IPS-11a (cell line): Measurements from ENCODE around the gene OBSCN.

ENCODE experiments used
- H3K4me3 ChIP-seq: one replicate; pipeline ENCODE4 v1.5.1; 2013; ENCODE audit warnings: low read depth, low read length, control low read depth

OBSCN gene

GRCh38 chr1:228286505-228287417 lies 78.9 kb downstream of the OBSCN start:
- no peak overlapping the region for H3K4me3 ChIP-seq

GRCh38 chr1:228287541-228288425 lies 79.9 kb downstream of the OBSCN start:
- H3K4me3 ChIP-seq, result no peak overlapping the region

DNA sequence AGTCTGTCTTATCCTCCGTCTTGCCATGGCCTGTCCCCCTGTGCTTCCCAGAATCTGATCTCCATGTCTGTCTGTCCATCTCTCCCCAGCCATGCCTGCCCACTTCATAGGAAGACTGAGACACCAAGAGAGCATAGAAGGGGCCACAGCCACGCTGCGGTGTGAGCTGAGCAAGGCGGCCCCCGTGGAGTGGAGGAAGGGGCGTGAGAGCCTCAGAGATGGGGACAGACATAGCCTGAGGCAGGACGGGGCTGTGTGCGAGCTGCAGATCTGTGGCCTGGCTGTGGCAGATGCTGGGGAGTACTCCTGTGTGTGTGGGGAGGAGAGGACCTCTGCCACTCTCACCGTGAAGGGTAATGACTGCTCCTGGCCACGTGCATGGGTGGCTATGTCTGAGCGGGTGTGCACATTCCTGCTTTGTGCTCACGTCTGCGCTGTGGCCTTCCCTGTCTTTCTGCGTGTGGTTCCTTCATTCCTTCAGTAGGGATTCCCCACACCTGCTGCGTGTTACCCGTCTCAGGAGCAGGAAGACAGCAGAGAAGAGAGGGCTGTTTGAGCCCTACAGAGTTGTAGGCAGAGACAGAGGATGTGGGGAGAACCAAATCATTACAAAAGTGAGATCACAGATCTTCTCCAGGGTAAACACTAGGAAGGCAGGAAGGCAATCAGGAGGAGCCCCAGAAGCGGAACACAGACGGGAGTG lies 80.8 kb downstream of the OBSCN start:
- no peak overlapping the region for H3K4me3 ChIP-seq

DNA sequence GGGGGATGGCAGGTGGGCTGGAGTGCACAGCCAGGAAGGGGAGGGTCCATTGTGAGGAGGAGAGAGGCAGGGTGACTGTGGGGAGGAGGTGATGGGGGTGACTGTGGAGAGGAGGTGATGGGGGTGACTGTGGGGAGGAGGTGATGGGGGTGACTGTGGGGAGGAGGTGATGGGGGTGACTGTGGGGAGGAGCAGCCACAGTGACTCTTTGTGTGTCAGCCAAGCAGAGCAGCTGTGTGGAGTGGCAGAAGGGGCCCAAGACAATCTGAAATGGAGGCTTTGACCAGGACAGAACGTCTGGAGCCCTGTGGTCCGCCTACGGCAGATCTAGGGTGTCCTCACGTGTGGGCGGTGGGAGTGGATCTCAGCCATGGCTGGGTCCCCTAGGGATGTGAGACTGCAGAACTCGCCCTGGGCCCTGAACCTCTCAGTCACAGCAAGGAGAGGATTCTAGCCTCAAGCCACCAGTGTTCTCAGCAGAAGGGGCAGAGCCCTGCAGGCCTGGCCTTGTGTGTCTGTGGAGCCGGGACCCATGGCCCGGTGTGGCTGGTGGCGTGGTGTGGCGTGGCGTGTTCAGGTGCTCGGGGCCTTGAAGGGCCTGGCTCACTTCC lies 81.5 kb downstream of the OBSCN start:
- no peak overlapping the region for H3K4me3 ChIP-seq

DNA sequence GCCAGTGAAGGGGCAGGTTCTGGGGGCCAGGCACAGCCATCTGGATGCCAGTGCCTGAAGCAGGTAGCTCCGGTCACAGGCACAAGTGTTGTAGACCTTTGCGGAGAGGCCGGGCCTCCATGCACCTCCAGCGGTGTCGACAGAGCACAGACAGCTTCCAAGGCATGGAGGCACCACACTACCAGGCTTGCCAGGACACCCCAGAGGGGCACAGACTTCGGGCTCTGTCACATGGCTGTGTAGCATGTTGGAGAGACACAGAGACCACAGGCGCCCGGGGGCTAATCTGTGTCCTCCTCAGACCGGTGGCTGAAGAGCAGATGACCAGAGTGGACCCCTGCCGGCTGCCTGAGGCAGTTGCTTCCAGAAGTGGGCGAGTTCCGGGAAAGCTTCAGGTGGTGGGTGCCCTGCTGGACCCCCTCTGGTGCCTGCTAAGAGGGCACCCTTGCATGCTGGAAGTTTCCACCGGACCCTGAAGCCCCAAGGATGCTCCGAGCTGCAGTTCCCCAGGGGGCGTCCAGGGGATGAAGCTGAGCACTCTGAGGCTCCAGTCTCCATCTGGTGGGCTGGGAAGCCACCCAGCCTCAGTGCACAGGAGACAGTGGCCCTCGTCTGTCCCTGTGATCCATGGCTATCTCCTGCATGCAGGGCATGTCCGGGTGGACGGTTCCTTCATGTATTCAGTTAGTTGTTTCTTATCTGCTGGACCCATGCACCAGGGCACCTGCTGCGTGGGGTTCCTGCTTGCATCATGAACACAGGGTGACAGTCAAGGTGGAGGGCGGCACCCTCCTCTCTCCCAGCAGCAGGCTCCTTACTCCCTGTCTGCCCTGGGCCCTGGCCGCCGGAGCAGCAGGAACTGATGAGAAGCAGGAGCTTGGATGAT lies 82.4 kb downstream of the OBSCN start:
- H3K4me3 ChIP-seq, result no peak overlapping the region

- H3K4me3 ChIP-seq, result no peak overlapping the region
Observed at GRCh38 chr1:228291906-228292608, 84.2 kb downstream of the OBSCN start.

- H3K4me3 ChIP-seq, result no peak overlapping the region
Observed at GRCh38 chr1:228292609-228292911, 84.7 kb downstream of the OBSCN start.

DNA sequence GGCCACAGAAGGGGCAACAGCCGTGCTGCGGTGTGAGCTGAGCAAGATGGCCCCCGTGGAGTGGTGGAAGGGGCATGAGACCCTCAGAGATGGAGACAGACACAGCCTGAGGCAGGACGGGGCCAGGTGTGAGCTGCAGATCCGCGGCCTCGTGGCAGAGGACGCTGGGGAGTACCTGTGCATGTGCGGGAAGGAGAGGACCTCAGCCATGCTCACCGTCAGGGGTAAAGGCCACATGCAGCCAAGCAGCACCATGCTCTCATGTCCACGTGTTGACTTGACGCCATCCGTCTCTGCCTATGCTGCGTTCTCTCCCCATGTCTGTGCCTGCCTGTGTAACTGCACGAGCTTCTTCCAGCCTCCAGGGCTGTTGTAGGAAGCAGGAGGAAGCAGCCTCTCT lies 85.5 kb downstream of the OBSCN start:
- no peak overlapping the region for H3K4me3 ChIP-seq

DNA sequence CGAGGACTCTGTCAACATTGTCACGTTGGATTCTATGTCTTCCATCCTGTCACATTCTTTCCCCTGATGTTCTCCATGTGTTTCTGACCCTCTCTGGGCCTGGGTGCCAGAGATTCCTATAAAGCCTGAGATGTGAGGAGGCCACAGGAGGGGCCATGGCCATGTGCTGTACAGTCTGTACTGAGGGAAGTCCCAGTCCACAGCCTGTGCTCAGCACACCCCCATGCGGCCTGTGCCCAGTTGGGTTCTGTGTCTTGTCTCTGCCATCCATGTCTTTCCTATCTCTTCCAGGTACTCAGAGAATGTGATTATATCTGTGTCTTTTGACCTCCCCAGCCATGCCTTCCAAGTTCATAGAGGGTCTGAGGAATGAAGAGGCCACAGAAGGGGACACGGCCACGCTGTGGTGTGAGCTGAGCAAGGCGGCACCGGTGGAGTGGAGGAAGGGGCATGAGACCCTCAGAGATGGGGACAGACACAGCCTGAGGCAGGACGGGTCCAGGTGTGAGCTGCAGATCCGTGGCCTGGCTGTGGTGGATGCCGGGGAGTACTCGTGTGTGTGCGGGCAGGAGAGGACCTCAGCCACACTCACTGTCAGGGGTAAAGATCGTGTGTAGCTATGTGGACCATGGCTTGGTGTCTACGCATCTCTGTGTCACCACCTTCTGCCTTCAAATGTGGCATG lies 86.1 kb downstream of the OBSCN start:
- no peak overlapping the region for H3K4me3 ChIP-seq

GRCh38 chr1:228294717-228295116 lies 86.9 kb downstream of the OBSCN start:
- no peak overlapping the region for H3K4me3 ChIP-seq

- H3K4me3 ChIP-seq, result no peak overlapping the region
Observed at GRCh38 chr1:228295201-228295600, 87.4 kb downstream of the OBSCN start.

GRCh38 chr1:228295981-228296380 lies 88.1 kb downstream of the OBSCN start:
- H3K4me3 ChIP-seq, result no peak overlapping the region

- H3K4me3 ChIP-seq, result no peak overlapping the region
Observed at GRCh38 chr1:228297242-228297641, 89.4 kb downstream of the OBSCN start.

DNA sequence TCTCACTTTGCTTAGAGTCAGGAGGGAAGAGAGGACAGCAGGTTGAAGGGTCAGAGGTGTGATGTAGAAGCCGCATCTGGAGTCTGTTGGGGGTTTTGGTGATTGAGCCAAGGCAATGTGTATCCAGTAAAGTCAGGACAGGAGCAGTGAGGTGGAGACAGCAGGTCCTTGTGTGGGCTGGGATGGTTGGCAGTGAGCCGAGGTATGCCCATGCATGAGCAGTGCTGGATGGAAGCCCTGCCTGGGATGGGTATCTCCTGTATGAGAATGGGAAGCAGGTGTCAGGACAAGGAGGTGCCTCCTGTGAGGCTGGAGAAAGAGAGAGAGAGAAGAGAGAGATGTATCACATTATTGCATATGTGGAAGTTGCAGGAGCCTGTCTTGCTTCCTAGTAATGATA lies 90.0 kb downstream of the OBSCN start:
- no peak overlapping the region for H3K4me3 ChIP-seq

- H3K4me3 ChIP-seq, result no peak overlapping the region
Observed at GRCh38 chr1:228298471-228298870, 90.6 kb downstream of the OBSCN start.

DNA sequence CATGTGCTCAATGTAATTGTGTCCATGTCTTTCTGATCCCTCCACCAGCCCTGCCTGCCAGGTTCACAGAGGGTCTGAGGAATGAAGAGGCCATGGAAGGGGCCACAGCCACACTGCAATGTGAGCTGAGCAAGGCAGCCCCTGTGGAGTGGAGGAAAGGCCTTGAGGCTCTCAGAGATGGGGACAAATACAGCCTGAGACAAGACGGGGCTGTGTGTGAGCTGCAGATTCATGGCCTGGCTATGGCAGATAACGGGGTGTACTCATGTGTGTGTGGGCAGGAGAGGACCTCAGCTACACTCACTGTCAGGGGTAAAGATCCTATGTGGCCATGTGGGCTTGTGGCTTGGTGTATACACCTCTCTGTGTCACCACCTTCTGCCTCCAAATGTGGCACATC lies 91.4 kb downstream of the OBSCN start:
- H3K4me3 ChIP-seq, result no peak overlapping the region

DNA sequence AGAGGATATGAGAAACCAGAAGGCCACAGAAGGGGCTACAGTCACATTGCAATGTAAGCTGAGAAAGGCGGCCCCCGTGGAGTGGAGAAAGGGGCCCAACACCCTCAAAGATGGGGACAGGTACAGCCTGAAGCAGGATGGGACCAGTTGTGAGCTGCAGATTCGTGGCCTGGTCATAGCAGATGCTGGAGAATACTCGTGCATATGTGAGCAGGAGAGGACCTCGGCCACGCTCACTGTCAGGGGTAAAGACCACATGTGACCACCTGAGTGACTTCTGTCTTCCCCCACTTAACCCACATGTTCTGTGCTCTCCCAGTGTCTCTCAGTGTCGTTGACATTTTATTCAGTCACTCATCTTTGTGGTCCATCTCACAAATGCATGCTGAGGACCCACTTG lies 92.1 kb downstream of the OBSCN start:
- H3K4me3 ChIP-seq, result no peak overlapping the region

GRCh38 chr1:228302086-228302485 lies 94.2 kb downstream of the OBSCN start:
- no peak overlapping the region for H3K4me3 ChIP-seq

- H3K4me3 ChIP-seq, result no peak overlapping the region
Observed at GRCh38 chr1:228303596-228303995, 95.8 kb downstream of the OBSCN start.
